ENCODE measurements around the gene MYOZ2. TPM values are rescaled to one million over a fixed set of nuclear protein-coding genes. Genes with fewer than 3 reads are reported as not detected.

MYOZ2 gene
- total and polyA plus RNA-seq, 2 of the 13 experiments (the other 11 are each of a cell fraction or from before 2014, with no cell fraction given) = 0.03 TPM; not detected in 1

DNA sequence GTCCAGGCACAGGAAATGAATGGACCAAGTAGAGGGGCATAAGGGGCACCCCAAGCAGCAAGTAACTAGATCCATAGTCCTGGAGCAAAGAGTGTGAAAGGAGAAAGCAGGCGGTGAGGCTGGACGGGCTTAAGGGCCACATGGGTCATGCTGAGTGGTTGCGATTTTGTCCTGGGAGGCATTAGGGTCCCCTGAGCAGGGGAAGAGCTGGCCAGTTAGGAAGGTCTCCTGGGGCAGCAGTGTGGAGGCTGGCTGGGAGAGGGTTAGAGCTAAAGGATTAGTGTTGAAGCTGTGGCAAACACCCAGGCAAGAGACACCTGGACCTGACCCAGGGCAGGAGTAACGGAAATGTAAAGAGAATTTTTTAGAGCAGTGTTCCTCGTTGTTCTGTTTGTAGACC is 26.5 kb downstream of the MYOZ2 start (continued):
- TF ChIP-seq, protein P1, sequence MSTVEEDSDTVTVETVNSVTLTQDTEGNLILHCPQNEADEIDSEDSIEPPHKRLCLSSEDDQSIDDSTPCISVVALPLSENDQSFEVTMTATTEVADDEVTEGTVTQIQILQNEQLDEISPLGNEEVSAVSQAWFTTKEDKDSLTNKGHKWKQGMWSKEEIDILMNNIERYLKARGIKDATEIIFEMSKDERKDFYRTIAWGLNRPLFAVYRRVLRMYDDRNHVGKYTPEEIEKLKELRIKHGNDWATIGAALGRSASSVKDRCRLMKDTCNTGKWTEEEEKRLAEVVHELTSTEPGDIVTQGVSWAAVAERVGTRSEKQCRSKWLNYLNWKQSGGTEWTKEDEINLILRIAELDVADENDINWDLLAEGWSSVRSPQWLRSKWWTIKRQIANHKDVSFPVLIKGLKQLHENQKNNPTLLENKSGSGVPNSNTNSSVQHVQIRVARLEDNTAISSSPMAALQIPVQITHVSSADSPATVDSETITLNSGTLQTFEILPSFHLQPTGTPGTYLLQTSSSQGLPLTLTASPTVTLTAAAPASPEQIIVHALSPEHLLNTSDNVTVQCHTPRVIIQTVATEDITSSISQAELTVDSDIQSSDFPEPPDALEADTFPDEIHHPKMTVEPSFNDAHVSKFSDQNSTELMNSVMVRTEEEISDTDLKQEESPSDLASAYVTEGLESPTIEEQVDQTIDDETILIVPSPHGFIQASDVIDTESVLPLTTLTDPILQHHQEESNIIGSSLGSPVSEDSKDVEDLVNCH (CRISPR knock-in tag; IDR thresholded peaks at IDR 0.05) = no peak
- TF ChIP-seq RBFOX2 (IDR thresholded peaks at IDR 0.05; ENCODE audit: low read depth, low read length) = no peak
- TF ChIP-seq, protein P2, sequence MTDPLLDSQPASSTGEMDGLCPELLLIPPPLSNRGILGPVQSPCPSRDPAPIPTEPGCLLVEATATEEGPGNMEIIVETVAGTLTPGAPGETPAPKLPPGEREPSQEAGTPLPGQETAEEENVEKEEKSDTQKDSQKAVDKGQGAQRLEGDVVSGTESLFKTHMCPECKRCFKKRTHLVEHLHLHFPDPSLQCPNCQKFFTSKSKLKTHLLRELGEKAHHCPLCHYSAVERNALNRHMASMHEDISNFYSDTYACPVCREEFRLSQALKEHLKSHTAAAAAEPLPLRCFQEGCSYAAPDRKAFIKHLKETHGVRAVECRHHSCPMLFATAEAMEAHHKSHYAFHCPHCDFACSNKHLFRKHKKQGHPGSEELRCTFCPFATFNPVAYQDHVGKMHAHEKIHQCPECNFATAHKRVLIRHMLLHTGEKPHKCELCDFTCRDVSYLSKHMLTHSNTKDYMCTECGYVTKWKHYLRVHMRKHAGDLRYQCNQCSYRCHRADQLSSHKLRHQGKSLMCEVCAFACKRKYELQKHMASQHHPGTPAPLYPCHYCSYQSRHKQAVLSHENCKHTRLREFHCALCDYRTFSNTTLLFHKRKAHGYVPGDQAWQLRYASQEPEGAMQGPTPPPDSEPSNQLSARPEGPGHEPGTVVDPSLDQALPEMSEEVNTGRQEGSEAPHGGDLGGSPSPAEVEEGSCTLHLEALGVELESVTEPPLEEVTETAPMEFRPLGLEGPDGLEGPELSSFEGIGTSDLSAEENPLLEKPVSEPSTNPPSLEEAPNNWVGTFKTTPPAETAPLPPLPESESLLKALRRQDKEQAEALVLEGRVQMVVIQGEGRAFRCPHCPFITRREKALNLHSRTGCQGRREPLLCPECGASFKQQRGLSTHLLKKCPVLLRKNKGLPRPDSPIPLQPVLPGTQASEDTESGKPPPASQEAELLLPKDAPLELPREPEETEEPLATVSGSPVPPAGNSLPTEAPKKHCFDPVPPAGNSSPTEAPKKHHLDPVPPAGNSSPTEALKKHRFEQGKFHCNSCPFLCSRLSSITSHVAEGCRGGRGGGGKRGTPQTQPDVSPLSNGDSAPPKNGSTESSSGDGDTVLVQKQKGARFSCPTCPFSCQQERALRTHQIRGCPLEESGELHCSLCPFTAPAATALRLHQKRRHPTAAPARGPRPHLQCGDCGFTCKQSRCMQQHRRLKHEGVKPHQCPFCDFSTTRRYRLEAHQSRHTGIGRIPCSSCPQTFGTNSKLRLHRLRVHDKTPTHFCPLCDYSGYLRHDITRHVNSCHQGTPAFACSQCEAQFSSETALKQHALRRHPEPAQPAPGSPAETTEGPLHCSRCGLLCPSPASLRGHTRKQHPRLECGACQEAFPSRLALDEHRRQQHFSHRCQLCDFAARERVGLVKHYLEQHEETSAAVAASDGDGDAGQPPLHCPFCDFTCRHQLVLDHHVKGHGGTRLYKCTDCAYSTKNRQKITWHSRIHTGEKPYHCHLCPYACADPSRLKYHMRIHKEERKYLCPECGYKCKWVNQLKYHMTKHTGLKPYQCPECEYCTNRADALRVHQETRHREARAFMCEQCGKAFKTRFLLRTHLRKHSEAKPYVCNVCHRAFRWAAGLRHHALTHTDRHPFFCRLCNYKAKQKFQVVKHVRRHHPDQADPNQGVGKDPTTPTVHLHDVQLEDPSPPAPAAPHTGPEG (CRISPR knock-in tag; IDR thresholded peaks at IDR 0.05) = no peak
- no peak for TF ChIP-seq ZNF292 (CRISPR knock-in tag; IDR thresholded peaks at IDR 0.05; ENCODE audit: borderline replicate concordance, low read depth)

DNA sequence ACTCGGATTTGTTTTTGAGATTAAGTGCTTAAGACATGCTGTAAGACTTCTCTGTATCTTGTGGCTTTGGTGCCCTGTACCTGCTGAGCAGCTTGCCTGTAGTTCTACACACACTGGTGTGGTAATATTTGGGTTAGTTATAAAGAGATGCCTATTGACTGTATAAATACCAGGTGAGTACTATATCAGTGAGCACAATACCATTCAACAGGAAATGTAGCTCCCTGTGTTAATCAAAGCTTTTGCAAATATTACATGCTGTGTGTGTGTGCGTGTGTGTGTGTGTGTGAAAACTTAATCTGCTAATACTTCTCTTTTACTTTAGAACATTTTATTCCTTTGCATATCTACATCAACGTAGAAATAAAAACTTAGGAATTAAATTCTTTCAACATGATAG is 30.1 kb downstream of the MYOZ2 start:
- intact Hi-C loops (cut with micrococcal nuclease; ENCODE audit: unreplicated experiment) (no loop called here), in situ Hi-C loops (cut with HindIII; ENCODE audit: extremely low pct_ligation_motif_present, low pct_unique_long_range_greater_than_20kb) (no loop called here)
- Histone ChIP-seq H2AFZ (ENCODE audit: low read length) (no peak overlapping the region), H3K4me1 (ENCODE audit: insufficient read depth, low read length) (no peaks in the 10 kb centered on the region), H3K9me3 (ENCODE audit: low read length) (no peaks in the 10 kb centered on the region), H4K20me1 (ENCODE audit: insufficient read depth, low read length) (no peaks in the 10 kb centered on the region), H3K4me3 (replicated peaks in 1 of 3; ENCODE audit: insufficient read depth in 1 of 3, low read depth in 2 of 3, low read length in 3 of 3) (no peak overlapping the region), H3K79me2 (ENCODE audit: insufficient read depth, low read length) (no peaks in the 10 kb centered on the region), H3K36me3 (replicated peaks in 1 of 2; ENCODE audit: control insufficient read depth in 1 of 2, insufficient read depth in 2 of 2, low read length in 2 of 2) (no peaks in the 10 kb centered on the region), H3K27me3 (ENCODE audit: control insufficient read depth in 1 of 2, insufficient read depth in 2 of 2, low read length in 2 of 2) (no peaks in the 10 kb centered on the region; a peak in 2 of 5 replicates), H3K9ac (ENCODE audit: insufficient read depth, low read depth, low read length) (no peak overlapping the region), H3K4me2 (ENCODE audit: low read depth, low read length) (no peak overlapping the region), H3K27ac (ENCODE audit: extremely low read length, insufficient read depth, low read length) (no peak overlapping the region)
- ATAC-seq = no peak
- BruUV-seq (replicated peaks) = no TSS peak
- TF ChIP-seq, protein P3, sequence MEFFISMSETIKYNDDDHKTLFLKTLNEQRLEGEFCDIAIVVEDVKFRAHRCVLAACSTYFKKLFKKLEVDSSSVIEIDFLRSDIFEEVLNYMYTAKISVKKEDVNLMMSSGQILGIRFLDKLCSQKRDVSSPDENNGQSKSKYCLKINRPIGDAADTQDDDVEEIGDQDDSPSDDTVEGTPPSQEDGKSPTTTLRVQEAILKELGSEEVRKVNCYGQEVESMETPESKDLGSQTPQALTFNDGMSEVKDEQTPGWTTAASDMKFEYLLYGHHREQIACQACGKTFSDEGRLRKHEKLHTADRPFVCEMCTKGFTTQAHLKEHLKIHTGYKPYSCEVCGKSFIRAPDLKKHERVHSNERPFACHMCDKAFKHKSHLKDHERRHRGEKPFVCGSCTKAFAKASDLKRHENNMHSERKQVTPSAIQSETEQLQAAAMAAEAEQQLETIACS (CRISPR knock-in tag; IDR thresholded peaks at IDR 0.05) = no peak
- TF ChIP-seq ZNF263 (CRISPR knock-in tag; IDR thresholded peaks at IDR 0.05) (no peak), MAFF (IDR thresholded peaks at IDR 0.05; ENCODE audit: low read depth, low read length) (no peak), SETDB1 (CRISPR knock-in tag; IDR thresholded peaks at IDR 0.05; ENCODE audit: borderline replicate concordance) (no peak), ZNF780A (CRISPR knock-in tag; IDR thresholded peaks at IDR 0.05) (no peak)
- TF ChIP-seq, protein P4, sequence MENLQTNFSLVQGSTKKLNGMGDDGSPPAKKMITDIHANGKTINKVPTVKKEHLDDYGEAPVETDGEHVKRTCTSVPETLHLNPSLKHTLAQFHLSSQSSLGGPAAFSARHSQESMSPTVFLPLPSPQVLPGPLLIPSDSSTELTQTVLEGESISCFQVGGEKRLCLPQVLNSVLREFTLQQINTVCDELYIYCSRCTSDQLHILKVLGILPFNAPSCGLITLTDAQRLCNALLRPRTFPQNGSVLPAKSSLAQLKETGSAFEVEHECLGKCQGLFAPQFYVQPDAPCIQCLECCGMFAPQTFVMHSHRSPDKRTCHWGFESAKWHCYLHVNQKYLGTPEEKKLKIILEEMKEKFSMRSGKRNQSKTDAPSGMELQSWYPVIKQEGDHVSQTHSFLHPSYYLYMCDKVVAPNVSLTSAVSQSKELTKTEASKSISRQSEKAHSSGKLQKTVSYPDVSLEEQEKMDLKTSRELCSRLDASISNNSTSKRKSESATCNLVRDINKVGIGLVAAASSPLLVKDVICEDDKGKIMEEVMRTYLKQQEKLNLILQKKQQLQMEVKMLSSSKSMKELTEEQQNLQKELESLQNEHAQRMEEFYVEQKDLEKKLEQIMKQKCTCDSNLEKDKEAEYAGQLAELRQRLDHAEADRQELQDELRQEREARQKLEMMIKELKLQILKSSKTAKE (CRISPR knock-in tag; IDR thresholded peaks at IDR 0.05; ENCODE audit: borderline replicate concordance) = no peak
- POLR2A ChIA-PET = no interaction called here
- FAIRE-seq = no peak
- 31% methylated on average over 3 of the region's 3 CpGs for WGBS (ENCODE audit: low lambda C conversion rate)
- CTCF ChIA-PET (ENCODE audit: low intra/inter-chr PET ratio, low total read pairs) = no interaction called here
- no peak for DNase-seq (ENCODE audit: low spot score)

All from HepG2 (cell line).